Mucosa of rectum (tissue), 2 donors: Measurements from ENCODE around the gene PHC3.
"Not testable (repeated sequence)": the region's sequence is repeated elsewhere in the genome, so short reads cannot be mapped to it uniquely, and the experiment has no call there.

Experiments used
- H3K27ac ChIP-seq, 2 donors: one replicate each; pipeline ENCODE4 v1.7.0; 2013; ENCODE audit warnings: inconsistent platforms in 2 of 2, low read depth in 2 of 2, low read length in 2 of 2
- H3K27me3 ChIP-seq, 2 donors: one replicate each; pipeline ENCODE4 v1.7.0; 2013; ENCODE audit warnings: low read length in 2 of 2; ENCODE audit not compliant: control insufficient read depth in 2 of 2, insufficient read depth in 2 of 2
- H3K36me3 ChIP-seq, 2 donors: one replicate each; pipeline ENCODE4 v1.7.0; 2013; ENCODE audit warnings: low read length in 2 of 2; ENCODE audit not compliant: control insufficient read depth in 2 of 2, insufficient read depth in 2 of 2
- H3K4me1 ChIP-seq, 2 donors: one replicate each; pipeline ENCODE4 v1.7.0; 2013; ENCODE audit warnings: low read length in 2 of 2, mild to moderate bottlenecking in 1 of 2; ENCODE audit not compliant: control insufficient read depth in 2 of 2, insufficient read depth in 2 of 2
- H3K4me3 ChIP-seq, 2 donors: one replicate each; pipeline ENCODE4 v1.7.0; 2013; ENCODE audit warnings: low read length in 2 of 2
- H3K9ac ChIP-seq, 2 donors: one replicate each; pipeline ENCODE4 v1.7.0; 2013; ENCODE audit warnings: low read length in 2 of 2, low read depth in 1 of 2, mild to moderate bottlenecking in 1 of 2
- H3K9me3 ChIP-seq, 2 donors: one replicate each; pipeline ENCODE4 v1.7.0; 2013; ENCODE audit warnings: low read length in 2 of 2; ENCODE audit not compliant: control insufficient read depth in 2 of 2
- donor health status: healthy.
- donor health status: Normal muscosa, but diverticular disease.

Gene PHC3

DNA sequence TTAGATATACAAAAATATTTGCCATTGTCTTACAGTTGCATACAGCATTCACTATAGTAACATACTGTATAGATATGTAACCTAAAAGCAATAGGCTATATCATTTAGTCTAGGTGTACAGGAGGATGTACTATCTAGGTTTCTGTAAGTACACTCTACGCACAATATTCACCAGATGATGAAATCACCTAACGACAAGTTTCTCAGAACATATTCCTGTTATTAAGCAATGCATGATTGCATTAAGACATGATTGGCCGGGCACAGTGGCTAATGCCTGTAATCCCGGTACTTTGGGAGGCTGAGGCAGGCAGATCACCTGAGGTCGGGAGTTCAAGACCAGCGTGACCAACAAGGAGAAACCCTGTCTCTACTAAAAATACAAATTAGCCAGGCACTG lies 26.2 kb upstream of the PHC3 start:
- Histone ChIP-seq H3K4me3 (no peak overlapping the region), H3K9me3 (no peaks in the 10 kb centered on the region), H3K27ac (no peak overlapping the region), H3K27me3 (peaks cover 0 to 1% of the 10 kb centered on the region in 2 donors), H3K4me1 (peaks cover 0 to 2% of the 10 kb centered on the region in 2 donors), H3K9ac (no peak overlapping the region), H3K36me3 (no peaks in the 10 kb centered on the region)

DNA sequence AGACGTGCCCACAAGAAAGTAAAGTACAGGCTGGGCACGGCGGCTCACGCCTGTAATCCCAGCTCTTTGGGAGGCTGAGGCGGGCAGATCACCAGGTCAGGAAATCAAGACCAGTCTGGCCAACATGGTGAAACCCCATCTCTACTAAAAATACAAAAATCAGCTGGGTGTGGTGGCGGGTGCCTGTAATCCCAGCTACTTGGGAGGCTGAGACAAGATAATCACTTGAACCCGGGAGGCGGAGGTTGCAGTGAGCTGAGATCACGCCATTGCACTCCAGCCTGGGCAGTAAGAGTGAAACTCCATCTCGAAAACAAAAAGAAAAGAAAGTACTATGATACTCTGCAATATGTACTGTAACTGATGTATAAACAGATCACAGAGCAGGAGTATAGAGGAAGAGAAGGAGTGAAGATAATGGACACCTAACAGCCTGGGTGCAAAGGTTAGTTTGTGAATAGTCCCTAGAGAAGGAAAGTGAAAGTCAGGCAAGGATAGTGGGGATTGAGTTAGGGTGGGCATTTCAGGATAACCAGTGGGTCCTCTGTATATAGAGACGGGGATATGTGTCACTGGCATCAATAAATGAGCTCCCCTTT lies 24.7 kb upstream of the PHC3 start:
- Histone ChIP-seq H3K27ac (peak overlapping the region in 1 of 2 donors; percentile 42), H3K4me3 (peak overlapping the region in 1 of 2 donors; percentile 11)
- H3K27me3 ChIP-seq, H3K36me3 ChIP-seq, H3K9me3 ChIP-seq, H3K9ac ChIP-seq, H3K4me1 ChIP-seq: not testable (repeated sequence)

DNA sequence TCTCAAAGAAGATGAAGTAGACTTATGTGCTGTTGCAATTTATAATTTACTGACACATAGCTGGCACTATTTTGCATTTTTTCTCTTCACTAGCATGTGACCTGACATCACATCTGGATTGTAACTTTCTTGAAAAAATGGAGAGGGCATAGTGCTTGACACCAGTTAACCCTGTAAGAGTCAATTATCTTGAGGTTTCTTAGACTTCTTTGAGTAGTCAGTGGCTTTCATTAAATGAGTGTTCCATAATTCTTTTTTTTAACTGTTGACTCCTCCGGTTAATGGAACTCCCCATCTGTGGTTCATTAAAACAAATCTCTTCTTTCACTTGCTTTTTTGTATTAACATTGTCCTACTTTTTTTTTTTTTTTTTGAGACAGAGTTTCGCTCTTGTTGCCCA lies 23.8 kb upstream of the PHC3 start:
- Histone ChIP-seq H3K9ac (no peak overlapping the region), H3K4me3 (no peak overlapping the region), H3K27me3 (peaks cover 0 to 1% of the 10 kb centered on the region in 2 donors), H3K27ac (no peak overlapping the region), H3K9me3 (no peaks in the 10 kb centered on the region), H3K36me3 (no peaks in the 10 kb centered on the region), H3K4me1 (peaks cover 0 to 2% of the 10 kb centered on the region in 2 donors)

- Histone ChIP-seq H3K4me3 (no peak overlapping the region), H3K36me3 (no peaks in the 10 kb centered on the region), H3K9ac (no peak overlapping the region), H3K9me3 (no peaks in the 10 kb centered on the region), H3K4me1 (peaks cover 0 to 2% of the 10 kb centered on the region in 2 donors), H3K27ac (no peak overlapping the region), H3K27me3 (peaks cover 0 to 1% of the 10 kb centered on the region in 2 donors)
Measured at GRCh38 chr3:170204509-170204908, 23.0 kb upstream of the PHC3 start.

DNA sequence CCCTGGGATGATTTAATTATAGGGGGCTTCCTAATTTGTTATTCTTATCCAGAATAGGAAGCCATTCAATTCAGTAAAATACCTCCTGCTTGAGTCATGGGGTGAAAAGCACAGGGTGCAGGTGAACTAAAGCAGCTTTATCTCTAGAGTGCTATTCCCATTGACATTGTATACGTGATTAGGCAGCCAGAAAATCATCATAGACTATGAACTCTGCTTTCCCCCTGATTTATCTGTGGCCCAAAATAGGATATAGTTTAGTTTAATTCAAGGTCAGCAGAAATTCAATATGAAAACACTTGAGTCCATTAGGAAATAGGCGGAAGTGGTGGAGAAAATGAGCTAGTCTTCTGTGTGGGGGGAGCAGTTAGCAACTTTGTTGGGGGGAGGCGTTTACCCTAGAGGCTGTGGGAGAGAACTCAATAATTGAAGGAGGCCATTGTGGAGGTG lies 22.5 kb upstream of the PHC3 start:
- H3K9me3 ChIP-seq: no peaks in the 10 kb centered on the region
- H3K27me3 ChIP-seq: no peaks in the 10 kb centered on the region
- H3K27ac ChIP-seq: no peak overlapping the region
- no peaks in the 10 kb centered on the region for H3K36me3 ChIP-seq
- no peak overlapping the region for H3K9ac ChIP-seq
- H3K4me3 ChIP-seq: no peak overlapping the region
- H3K4me1 ChIP-seq: peaks cover 0 to 2% of the 10 kb centered on the region in 2 donors

- Histone ChIP-seq H3K4me3 (no peak overlapping the region), H3K27me3 (no peaks in the 10 kb centered on the region), H3K36me3 (no peaks in the 10 kb centered on the region), H3K9ac (no peak overlapping the region), H3K9me3 (no peaks in the 10 kb centered on the region), H3K27ac (no peak overlapping the region), H3K4me1 (peaks cover 0 to 2% of the 10 kb centered on the region in 2 donors)
Measured at GRCh38 chr3:170203457-170203856, 21.9 kb upstream of the PHC3 start.

- H3K4me3 ChIP-seq: no peak overlapping the region
- H3K27ac ChIP-seq: no peak overlapping the region
- no peak overlapping the region for H3K9ac ChIP-seq
- no peaks in the 10 kb centered on the region for H3K27me3 ChIP-seq
- peaks cover 0 to 2% of the 10 kb centered on the region in 2 donors for H3K4me1 ChIP-seq
- H3K9me3 ChIP-seq: no peaks in the 10 kb centered on the region
- no peaks in the 10 kb centered on the region for H3K36me3 ChIP-seq
Measured at GRCh38 chr3:170201527-170201926, 20.0 kb upstream of the PHC3 start.

DNA sequence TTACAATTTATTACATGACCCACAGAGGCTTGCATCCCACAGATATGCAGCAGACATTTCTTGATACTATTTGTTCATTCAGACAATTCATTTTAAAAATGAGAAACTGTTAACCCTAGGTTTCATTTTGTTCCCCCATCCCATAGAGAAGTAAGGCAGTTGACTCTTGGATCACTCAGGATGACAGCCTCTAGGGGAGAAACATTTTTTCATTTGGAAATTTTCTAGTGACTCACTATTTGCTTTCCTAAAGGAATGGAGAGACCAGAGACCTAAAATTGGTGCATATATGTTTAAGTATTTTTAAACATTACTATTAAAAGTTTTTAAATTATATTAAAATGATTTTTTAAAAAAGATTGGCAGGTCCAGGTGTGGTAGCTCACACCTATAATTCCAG lies 19.5 kb upstream of the PHC3 start:
- Histone ChIP-seq H3K9me3 (no peaks in the 10 kb centered on the region), H3K36me3 (no peaks in the 10 kb centered on the region), H3K9ac (no peak overlapping the region), H3K27me3 (no peaks in the 10 kb centered on the region), H3K27ac (no peak overlapping the region), H3K4me3 (no peak overlapping the region), H3K4me1 (peaks cover 0 to 1% of the 10 kb centered on the region in 2 donors)

DNA sequence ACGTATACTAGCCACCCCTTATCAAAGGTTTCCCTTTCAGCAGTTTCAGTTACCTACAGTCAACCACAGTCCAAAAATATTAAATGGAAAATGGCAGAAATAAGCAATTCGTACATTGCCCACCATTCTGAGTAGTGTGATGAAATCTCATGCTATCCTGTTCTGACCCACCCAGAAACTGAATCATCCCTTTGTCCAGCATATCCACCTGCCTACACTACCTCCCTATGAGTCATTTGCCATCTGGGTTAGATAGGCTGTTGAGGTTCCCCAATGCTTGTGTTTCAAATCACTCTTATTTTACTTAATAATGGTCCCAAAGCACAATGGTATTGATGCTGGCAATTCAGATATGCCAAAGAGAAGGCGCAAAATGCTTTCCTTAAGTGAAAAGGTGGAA lies 15.3 kb upstream of the PHC3 start:
- H3K4me3 ChIP-seq: no peak overlapping the region
- H3K4me1 ChIP-seq: no peaks in the 10 kb centered on the region
- no peaks in the 10 kb centered on the region for H3K36me3 ChIP-seq
- H3K27me3 ChIP-seq: no peaks in the 10 kb centered on the region
- no peaks in the 10 kb centered on the region for H3K9me3 ChIP-seq
- no peak overlapping the region for H3K9ac ChIP-seq
- no peak overlapping the region for H3K27ac ChIP-seq

- H3K4me1 ChIP-seq, H3K9me3 ChIP-seq, H3K4me3 ChIP-seq, H3K9ac ChIP-seq, H3K27me3 ChIP-seq, H3K36me3 ChIP-seq, H3K27ac ChIP-seq: not testable (repeated sequence)
Measured at GRCh38 chr3:170195759-170196158, 14.2 kb upstream of the PHC3 start.
